HG02970 (cell line): ENCODE data around the gene GALNT5.

Source experiments
- ATAC-seq: cut with Tn5 transposase; IDR thresholded peaks from one replicate; pipeline ENCODE4 v1.9.1; 2021; ENCODE audit warnings: mild to moderate bottlenecking, moderate library complexity, moderate number of reproducible peaks; ENCODE audit not compliant: unreplicated experiment, low FRiP score

The GALNT5 gene

DNA sequence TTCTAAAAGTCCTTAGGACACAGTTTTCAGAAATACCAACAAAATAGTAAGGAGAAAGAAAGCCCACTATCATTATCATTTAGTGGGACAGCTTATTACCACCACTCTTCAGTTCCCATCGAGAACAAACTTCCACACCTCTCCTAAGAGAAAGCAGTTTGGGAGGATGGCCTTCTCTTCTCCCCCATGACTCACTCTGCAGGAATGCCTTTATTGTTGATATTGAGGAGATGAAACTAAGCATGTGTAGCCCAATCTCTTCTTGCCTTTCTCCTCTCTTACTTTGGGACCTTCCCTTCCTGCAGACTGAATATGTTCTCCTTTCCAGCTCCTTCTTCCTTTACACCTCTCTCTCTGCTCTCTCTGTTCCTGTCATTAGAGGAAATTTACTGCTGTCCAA is 98.1 kb downstream of the GALNT5 start:
- no peak for ATAC-seq

DNA sequence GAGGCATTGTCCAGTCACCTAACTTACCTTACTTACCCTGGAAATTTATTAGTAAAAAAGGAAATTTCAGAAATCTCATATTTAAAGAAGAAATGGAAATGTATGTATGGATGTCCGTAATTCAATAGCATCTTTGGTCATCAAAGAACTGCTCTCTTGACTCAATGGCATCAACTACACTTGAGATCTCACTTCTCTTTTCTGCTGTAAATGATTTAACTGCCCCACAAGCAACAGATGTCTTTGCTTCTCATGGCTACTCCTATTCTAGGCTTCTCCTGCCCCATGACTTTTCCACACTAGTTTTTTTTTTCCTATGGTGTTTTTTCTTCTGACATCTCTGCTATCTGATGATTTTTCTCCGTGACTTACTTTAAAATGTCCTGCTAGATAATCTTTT is 102.1 kb downstream of the GALNT5 start:
- no peak for ATAC-seq

DNA sequence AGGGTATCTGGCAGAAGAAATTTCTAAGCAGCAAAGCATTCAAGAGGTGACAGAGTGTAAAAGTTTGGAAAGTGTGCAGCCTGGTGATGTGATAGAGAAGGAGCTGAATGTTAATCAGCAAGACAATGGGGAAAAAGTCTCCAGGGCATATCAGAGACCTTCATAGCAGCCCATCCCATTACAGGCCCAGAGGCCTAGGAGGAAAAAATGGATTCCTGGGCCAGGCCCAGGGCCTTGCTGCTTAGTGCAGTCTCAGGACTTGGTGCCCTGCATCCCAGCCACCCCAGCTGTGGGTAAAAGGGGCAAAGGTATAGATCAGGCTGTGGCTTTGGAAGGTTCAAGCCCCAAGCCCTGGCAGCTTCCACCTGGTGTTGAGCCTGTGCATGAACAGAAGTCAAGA is 104.0 kb downstream of the GALNT5 start:
- ATAC-seq = no peak

DNA sequence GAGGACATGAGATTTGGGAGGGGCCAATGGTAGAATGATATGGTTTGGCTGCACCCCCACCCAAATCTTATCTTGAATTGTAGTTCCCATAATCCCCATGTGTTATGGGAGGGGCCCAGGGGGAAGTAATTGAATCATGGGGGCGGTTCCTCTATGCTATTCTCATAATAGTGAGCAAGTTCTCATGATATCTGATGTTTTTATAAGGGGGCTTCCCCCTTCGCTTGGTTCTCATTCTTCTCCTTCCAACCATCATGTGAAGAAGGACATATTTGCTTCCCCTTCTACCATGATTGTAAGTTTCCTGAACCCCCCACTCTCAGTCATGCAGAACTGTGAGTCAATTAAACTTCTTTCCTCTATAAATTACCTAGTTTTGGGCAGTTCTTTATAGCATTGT is 105.1 kb downstream of the GALNT5 start:
- no peak for ATAC-seq

DNA sequence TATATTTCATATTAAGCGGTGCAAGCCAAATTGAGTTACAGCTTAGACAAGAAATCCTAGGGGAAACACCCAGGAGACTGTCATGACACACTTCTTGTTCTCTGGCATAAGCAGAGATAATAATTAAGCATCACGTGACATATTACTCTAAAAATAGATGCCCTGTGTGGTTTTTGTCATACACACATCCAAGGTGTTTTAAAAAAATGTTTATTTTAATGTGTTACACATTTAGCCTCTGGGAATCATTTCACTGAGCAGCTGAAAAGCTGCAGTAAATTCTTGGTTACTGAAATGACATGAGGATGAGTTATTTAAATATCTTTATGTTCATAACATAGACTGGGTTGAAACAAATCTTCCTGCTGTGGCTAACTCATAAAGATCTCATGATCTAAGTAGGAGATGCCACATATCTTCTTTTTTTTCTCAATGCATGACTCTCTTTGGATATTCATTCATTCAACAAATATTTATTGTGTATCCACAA is 106.2 kb downstream of the GALNT5 start:
- peak; percentile 76 for ATAC-seq
